ENCODE results near the gene RHBDL1.

RHBDL1 gene

GRCh38 chr16:704047-704446, 28.6 kb downstream of the RHBDL1 start:
- no peak overlapping the region for H3K27ac ChIP-seq
- DNase-seq = no peak
- H3K36me3 ChIP-seq = no peaks in the 10 kb centered on the region
- peaks cover 0 to 98% of the 10 kb centered on the region in 2 donors for H3K27me3 ChIP-seq
- H3K4me3 ChIP-seq = no peak overlapping the region
- peaks cover 0 to 38% (median 10%) of the 10 kb centered on the region in 4 donors for H3K4me1 ChIP-seq
- intact Hi-C loops (cut with DNase I; ENCODE audit: low total_unique reads) = no loop called here
- H3K9me3 ChIP-seq = no peaks in the 10 kb centered on the region
- no peak for TF ChIP-seq CTCF (IDR thresholded peaks at IDR 0.05)

- H3K27ac ChIP-seq = no peak overlapping the region
- no peak for DNase-seq
- H3K9me3 ChIP-seq = no peaks in the 10 kb centered on the region
- H3K4me3 ChIP-seq = no peak overlapping the region
- peaks cover 0 to 98% of the 10 kb centered on the region in 2 donors for H3K27me3 ChIP-seq
- no peak for TF ChIP-seq CTCF (IDR thresholded peaks at IDR 0.05)
- H3K4me1 ChIP-seq = peaks cover 0 to 41% (median 13%) of the 10 kb centered on the region in 4 donors
- H3K36me3 ChIP-seq = no peaks in the 10 kb centered on the region
- intact Hi-C loops (cut with DNase I; ENCODE audit: low total_unique reads) = no loop called here
Measured at GRCh38 chr16:704552-705380, 29.3 kb downstream of the RHBDL1 start.

GRCh38 chr16:705431-706188, 30.1 kb downstream of the RHBDL1 start, which contains the start of gene FBXL16:
TSS of gene FBXL16 (minus strand) at chr16:705801. CDS start at chr16:697405, 8,396 bp downstream.
- H3K4me1 ChIP-seq = peaks cover 0 to 45% (median 18%) of the 10 kb centered on the region in 4 donors
- no peak within 1 kb of the TSS for H3K27ac ChIP-seq
- no peak for DNase-seq
- H3K4me3 ChIP-seq = no peak within 1 kb of the TSS
- H3K27me3 ChIP-seq = peaks cover 0 to 98% of the 10 kb centered on the region in 2 donors
- H3K9me3 ChIP-seq = no peaks in the 10 kb centered on the region
- H3K36me3 ChIP-seq = no peaks in the 10 kb centered on the region
- TF ChIP-seq CTCF (IDR thresholded peaks at IDR 0.05) = no peak
- intact Hi-C loops (cut with DNase I; ENCODE audit: low total_unique reads) = no loop called here

- DNase-seq = no peak
- TF ChIP-seq CTCF (IDR thresholded peaks at IDR 0.05) = no peak
- peaks cover 0 to 98% of the 10 kb centered on the region in 2 donors for H3K27me3 ChIP-seq
- intact Hi-C loops (cut with DNase I; ENCODE audit: low total_unique reads) = no loop called here
- no peak overlapping the region for H3K27ac ChIP-seq
- H3K4me1 ChIP-seq = peaks cover 0 to 37% (median 19%) of the 10 kb centered on the region in 4 donors
- no peaks in the 10 kb centered on the region for H3K9me3 ChIP-seq
- H3K4me3 ChIP-seq = no peak overlapping the region
- H3K36me3 ChIP-seq = no peaks in the 10 kb centered on the region
Measured at GRCh38 chr16:706189-707061, 31.0 kb downstream of the RHBDL1 start.

GRCh38 chr16:707062-707538, 31.6 kb downstream of the RHBDL1 start:
- Histone ChIP-seq H3K36me3 (no peaks in the 10 kb centered on the region), H3K27ac (no peak overlapping the region), H3K27me3 (peaks cover 0 to 98% of the 10 kb centered on the region in 2 donors), H3K4me3 (no peak overlapping the region), H3K4me1 (peaks cover 0 to 39% (median 20%) of the 10 kb centered on the region in 4 donors), H3K9me3 (no peaks in the 10 kb centered on the region)
- intact Hi-C loops (cut with DNase I; ENCODE audit: low total_unique reads) = no loop called here
- DNase-seq = no peak
- no peak for TF ChIP-seq CTCF (IDR thresholded peaks at IDR 0.05)

Data from tibial artery (tissue), 4 donors.